ENCODE measurements around the gene FAM107B.

FAM107B gene

DNA sequence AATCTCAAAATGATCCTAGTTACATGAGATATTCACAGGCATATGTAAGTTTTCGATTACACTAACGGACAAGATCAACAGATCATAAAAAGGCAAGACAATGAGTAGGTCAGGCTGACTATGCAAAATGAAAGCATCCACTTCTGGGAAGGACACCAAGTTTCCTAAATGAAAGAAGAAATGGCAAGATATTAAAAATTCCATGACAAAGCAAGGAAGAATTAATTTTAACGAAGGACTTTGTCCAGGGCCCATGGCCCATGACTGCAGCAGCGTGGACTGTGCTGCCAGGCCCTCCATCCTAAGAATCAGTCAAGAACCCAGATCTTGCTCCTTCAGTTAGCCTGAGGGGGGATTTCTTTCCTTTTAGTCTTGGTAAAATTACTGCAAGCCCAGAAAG, 261.6 kb downstream of the FAM107B start:
- TF ChIP-seq, protein P1, sequence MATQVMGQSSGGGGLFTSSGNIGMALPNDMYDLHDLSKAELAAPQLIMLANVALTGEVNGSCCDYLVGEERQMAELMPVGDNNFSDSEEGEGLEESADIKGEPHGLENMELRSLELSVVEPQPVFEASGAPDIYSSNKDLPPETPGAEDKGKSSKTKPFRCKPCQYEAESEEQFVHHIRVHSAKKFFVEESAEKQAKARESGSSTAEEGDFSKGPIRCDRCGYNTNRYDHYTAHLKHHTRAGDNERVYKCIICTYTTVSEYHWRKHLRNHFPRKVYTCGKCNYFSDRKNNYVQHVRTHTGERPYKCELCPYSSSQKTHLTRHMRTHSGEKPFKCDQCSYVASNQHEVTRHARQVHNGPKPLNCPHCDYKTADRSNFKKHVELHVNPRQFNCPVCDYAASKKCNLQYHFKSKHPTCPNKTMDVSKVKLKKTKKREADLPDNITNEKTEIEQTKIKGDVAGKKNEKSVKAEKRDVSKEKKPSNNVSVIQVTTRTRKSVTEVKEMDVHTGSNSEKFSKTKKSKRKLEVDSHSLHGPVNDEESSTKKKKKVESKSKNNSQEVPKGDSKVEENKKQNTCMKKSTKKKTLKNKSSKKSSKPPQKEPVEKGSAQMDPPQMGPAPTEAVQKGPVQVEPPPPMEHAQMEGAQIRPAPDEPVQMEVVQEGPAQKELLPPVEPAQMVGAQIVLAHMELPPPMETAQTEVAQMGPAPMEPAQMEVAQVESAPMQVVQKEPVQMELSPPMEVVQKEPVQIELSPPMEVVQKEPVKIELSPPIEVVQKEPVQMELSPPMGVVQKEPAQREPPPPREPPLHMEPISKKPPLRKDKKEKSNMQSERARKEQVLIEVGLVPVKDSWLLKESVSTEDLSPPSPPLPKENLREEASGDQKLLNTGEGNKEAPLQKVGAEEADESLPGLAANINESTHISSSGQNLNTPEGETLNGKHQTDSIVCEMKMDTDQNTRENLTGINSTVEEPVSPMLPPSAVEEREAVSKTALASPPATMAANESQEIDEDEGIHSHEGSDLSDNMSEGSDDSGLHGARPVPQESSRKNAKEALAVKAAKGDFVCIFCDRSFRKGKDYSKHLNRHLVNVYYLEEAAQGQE (IDR thresholded peaks at IDR 0.05; ENCODE audit: insufficient read depth in 1 of 2, low read depth in 2 of 2, low read length in 2 of 2): no peak
- no peak for TF ChIP-seq TAF1 (IDR thresholded peaks at IDR 0.05; ENCODE audit: borderline replicate concordance, insufficient read depth, low read length)
- TF ChIP-seq POLR2AphosphoS5 (IDR thresholded peaks at IDR 0.05; ENCODE audit: low read depth, low read length): no peak
- TF ChIP-seq SIN3A (IDR thresholded peaks at IDR 0.05; ENCODE audit: borderline replicate concordance, insufficient read depth, low read length): no peak
- no peak for TF ChIP-seq FOXP2 (optimal IDR thresholded peaks at IDR 0.05; ENCODE audit: borderline replicate concordance, extremely low read depth, extremely low read length, insufficient read depth)

DNA sequence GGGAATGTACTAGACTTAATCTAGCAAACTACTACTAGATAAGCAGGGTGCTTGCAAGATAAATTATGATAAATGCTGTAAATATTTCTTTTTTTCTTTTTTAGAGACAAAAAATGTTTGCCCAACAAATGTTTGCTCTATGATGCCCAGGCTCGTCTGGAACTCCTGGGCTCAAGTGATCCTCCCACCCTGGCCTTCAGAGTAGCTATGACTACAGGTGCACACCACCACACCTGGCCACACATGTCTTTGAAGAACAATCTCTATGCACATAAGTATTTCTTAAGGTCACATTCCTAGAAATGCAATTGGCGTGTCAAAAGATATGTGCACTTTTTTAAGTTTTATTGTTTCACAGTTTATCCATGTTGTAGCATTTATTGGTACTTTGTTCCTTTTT, 264.4 kb downstream of the FAM107B start:
- TF ChIP-seq, protein P1 (IDR thresholded peaks at IDR 0.05; ENCODE audit: insufficient read depth in 1 of 2, low read depth in 2 of 2, low read length in 2 of 2): no peak
- TF ChIP-seq SIN3A (IDR thresholded peaks at IDR 0.05; ENCODE audit: borderline replicate concordance, insufficient read depth, low read length): no peak
- no peak for TF ChIP-seq POLR2AphosphoS5 (IDR thresholded peaks at IDR 0.05; ENCODE audit: low read depth, low read length)

DNA sequence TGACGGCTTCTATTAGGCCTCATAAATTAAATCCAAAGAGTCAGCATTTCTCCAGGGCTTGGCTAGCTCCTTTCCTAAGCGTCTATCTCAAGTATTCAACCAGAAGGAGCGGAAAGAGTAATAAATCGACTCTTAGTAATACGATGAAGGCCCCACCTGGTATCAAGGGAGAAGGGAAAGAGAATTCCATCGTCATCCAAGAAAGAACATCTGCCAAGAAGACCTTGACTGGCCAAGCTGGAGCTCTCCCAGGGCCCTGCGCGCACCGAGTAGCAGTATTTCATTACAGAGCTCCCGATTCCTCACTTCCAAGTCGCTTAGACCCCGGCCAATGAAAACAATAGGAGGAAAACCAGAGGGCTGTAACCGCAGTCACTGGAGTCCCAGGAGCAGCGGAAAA, 266.0 kb downstream of the FAM107B start:
- TF ChIP-seq POLR2AphosphoS5 (IDR thresholded peaks at IDR 0.05; ENCODE audit: low read depth, low read length) (no peak), FOXP2 (optimal IDR thresholded peaks at IDR 0.05; ENCODE audit: borderline replicate concordance, extremely low read depth, extremely low read length, insufficient read depth) (no peak), TAF1 (IDR thresholded peaks at IDR 0.05; ENCODE audit: borderline replicate concordance, insufficient read depth, low read length) (no peak), SIN3A (IDR thresholded peaks at IDR 0.05; ENCODE audit: borderline replicate concordance, insufficient read depth, low read length) (no peak)
- TF ChIP-seq, protein P1 (IDR thresholded peaks at IDR 0.05; ENCODE audit: insufficient read depth in 1 of 2, low read depth in 2 of 2, low read length in 2 of 2): no peak

DNA sequence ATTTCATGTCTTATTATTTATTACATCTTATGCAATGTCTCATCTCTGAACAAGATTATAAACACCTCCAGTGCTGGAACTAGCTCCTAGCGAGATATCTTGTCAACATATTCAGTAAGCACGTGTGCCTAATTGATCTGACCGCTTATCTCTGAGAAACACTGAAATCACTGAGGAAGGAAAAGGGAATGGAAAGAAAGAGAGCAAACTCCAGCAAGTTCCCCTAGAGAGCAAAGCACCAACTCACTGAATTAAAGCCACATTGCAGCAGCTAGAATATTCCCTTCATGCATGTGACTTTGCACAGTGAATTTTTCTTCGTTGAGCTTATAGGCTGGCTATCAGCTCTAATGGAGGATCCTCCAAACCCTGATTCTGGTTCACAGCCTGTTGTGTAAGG, 266.9 kb downstream of the FAM107B start:
- no peak for TF ChIP-seq FOXP2 (optimal IDR thresholded peaks at IDR 0.05; ENCODE audit: borderline replicate concordance, extremely low read depth, extremely low read length, insufficient read depth)
- TF ChIP-seq, protein P1 (IDR thresholded peaks at IDR 0.05; ENCODE audit: insufficient read depth in 1 of 2, low read depth in 2 of 2, low read length in 2 of 2): no peak
- no peak for TF ChIP-seq TAF1 (IDR thresholded peaks at IDR 0.05; ENCODE audit: borderline replicate concordance, insufficient read depth, low read length)
- no peak for TF ChIP-seq POLR2AphosphoS5 (IDR thresholded peaks at IDR 0.05; ENCODE audit: low read depth, low read length)
- no peak for TF ChIP-seq SIN3A (IDR thresholded peaks at IDR 0.05; ENCODE audit: borderline replicate concordance, insufficient read depth, low read length)

DNA sequence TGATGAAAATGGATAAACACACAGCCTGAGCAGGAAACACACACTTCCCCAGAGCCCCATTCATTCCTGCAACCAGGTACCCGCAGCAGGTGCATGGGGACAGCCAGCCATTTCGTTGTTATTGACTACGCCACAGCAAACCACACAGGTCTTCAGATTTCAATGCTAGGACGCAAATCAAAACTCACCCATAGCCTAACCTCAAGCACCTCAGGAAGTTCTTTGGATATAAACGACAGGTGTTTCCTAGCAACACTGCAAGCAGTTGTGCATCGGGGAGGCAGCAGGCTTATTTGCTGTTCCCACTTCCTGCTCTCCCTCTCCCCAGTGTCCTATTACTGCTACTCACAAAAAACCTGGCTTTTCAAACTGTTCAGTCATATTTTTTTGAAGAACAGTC, 267.5 kb downstream of the FAM107B start:
- TF ChIP-seq TAF1 (IDR thresholded peaks at IDR 0.05; ENCODE audit: borderline replicate concordance, insufficient read depth, low read length): no peak
- no peak for TF ChIP-seq POLR2AphosphoS5 (IDR thresholded peaks at IDR 0.05; ENCODE audit: low read depth, low read length)
- TF ChIP-seq FOXP2 (optimal IDR thresholded peaks at IDR 0.05; ENCODE audit: borderline replicate concordance, extremely low read depth, extremely low read length, insufficient read depth): no peak
- TF ChIP-seq, protein P1 (IDR thresholded peaks at IDR 0.05; ENCODE audit: insufficient read depth in 1 of 2, low read depth in 2 of 2, low read length in 2 of 2): no peak
- no peak for TF ChIP-seq SIN3A (IDR thresholded peaks at IDR 0.05; ENCODE audit: borderline replicate concordance, insufficient read depth, low read length)

Data from PFSK-1 (cell line).